Testis (tissue), 3 donors: ENCODE data around the gene PKNOX2. TPM values are rescaled to one million over a fixed set of nuclear protein-coding genes. Genes with fewer than 3 reads are reported as not detected.

Source experiments
- DNase-seq: peaks from one replicate; pipeline ENCODE4 v3.0.0-alpha.2; 2019
- H3K27ac ChIP-seq, 2 donors: fragments of 200-600 bp; sonication (generic); one replicate each; pipeline ENCODE4 v1.5.1; 2019
- H3K27me3 ChIP-seq: fragments of 200-600 bp; sonication (generic); one replicate; pipeline ENCODE4 v1.5.1; 2019
- H3K36me3 ChIP-seq: fragments of 200-600 bp; sonication (generic); one replicate; pipeline ENCODE4 v1.5.1; 2017; ENCODE audit warnings: low read depth; ENCODE audit errors: missing control alignments
- H3K4me1 ChIP-seq: fragments of 200-600 bp; sonication (generic); one replicate; pipeline ENCODE4 v1.5.1; 2019
- H3K4me3 ChIP-seq, 2 donors: fragments of 200-600 bp; sonication (generic); one replicate each; pipeline ENCODE4 v1.5.1; 2017 to 2019
- H3K9me3 ChIP-seq: fragments of 200-600 bp; sonication (generic); one replicate; pipeline ENCODE4 v1.5.1; 2017
- POLR2A ChIP-seq: fragments of 450-650 bp; IDR thresholded peaks from one replicate; pipeline ENCODE4 v1.6.1; 2017; ENCODE audit warnings: antibody characterized with exemption, mild to moderate bottlenecking, moderate library complexity
- WGBS, 2 donors: methylation state at CpG; one replicate each; pipeline ENCODE4 v1.1.5; 2018; 5-methylcytosine and 5-hydroxymethylcytosine counted together
- intact Hi-C: fragments of 100-400 bp; cut with DNase I; formaldehyde crosslinking; loops from one replicate; pipeline ENCODE4 v1.15.1; 2023; ENCODE audit warnings: low total_unique reads
- polyA plus RNA-seq: library from polyadenylated mRNA; stranded (reverse); fragments of 350-450 nt; fragmentation: Illumina TruSeq; extraction: RNeasy Lipid Tissue Mini Kit (QIAGEN cat#74804); gene quantifications from one replicate; pipeline ENCODE4 v1.2.3, GENCODE V29; 2014; ENCODE audit warnings: low read depth, low replicate concordance; ENCODE audit not compliant: insufficient read depth
- total RNA-seq, 2 donors: library from RNA; depleted of rRNA; stranded (reverse); fragments of >200 nt; gene quantifications; one replicate each; pipeline ENCODE4 v1.2.3, GENCODE V29; 2016
- TF ChIP-seq, protein P1 (sequence below), 3 experiments: fragments of 450-650 bp in 2 of 3; fragments of 200-600 bp in 1 of 3; sonication (generic) in 1 of 3; IDR thresholded peaks; one replicate each; pipeline ENCODE4 v1.5.1; 2016 to 2019; ENCODE audit warnings: antibody characterized with exemption in 3 of 3, mild to moderate bottlenecking in 2 of 3, moderate library complexity in 1 of 3

PKNOX2 gene
- total and polyA plus RNA-seq, 3 donors from 2014 or later, result 5.5 to 10.4 (median 7.3) TPM

DNA sequence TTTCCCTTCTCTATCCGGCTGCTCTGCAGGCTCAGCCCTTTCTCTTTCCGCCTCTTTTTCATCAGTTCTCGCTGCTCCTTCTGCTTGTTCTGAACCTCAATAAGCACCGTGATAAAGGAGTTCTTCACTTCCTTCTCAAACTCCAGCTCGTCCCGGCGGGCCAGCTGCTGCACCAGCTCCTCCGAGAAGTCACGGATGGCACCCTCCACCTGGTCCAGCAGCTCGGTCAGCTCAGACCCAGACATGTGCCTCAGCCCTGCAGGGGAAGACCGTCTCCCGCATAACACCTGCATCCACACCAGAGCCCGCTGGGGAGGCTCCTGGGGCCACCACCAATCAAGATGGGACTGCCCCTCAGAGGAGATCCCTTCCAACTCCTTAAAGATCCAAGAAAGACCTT, 291.3 kb downstream of the PKNOX2 start:
- Histone ChIP-seq H3K36me3 (no peaks in the 10 kb centered on the region), H3K4me3 (no peak overlapping the region), H3K27ac (no peak overlapping the region), H3K9me3 (no peaks in the 10 kb centered on the region), H3K27me3 (no peaks in the 10 kb centered on the region), H3K4me1 (peaks cover 22% of the 10 kb centered on the region)
- intact Hi-C loops, result no loop called here
- no peak for DNase-seq
- no peak for TF ChIP-seq POLR2A
- TF ChIP-seq, protein P1, sequence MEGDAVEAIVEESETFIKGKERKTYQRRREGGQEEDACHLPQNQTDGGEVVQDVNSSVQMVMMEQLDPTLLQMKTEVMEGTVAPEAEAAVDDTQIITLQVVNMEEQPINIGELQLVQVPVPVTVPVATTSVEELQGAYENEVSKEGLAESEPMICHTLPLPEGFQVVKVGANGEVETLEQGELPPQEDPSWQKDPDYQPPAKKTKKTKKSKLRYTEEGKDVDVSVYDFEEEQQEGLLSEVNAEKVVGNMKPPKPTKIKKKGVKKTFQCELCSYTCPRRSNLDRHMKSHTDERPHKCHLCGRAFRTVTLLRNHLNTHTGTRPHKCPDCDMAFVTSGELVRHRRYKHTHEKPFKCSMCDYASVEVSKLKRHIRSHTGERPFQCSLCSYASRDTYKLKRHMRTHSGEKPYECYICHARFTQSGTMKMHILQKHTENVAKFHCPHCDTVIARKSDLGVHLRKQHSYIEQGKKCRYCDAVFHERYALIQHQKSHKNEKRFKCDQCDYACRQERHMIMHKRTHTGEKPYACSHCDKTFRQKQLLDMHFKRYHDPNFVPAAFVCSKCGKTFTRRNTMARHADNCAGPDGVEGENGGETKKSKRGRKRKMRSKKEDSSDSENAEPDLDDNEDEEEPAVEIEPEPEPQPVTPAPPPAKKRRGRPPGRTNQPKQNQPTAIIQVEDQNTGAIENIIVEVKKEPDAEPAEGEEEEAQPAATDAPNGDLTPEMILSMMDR (IDR thresholded peaks at IDR 0.05), result no peak
- WGBS, 2 donors, result 90 to 94% methylated on average over 13 of the region's 13 CpGs

DNA sequence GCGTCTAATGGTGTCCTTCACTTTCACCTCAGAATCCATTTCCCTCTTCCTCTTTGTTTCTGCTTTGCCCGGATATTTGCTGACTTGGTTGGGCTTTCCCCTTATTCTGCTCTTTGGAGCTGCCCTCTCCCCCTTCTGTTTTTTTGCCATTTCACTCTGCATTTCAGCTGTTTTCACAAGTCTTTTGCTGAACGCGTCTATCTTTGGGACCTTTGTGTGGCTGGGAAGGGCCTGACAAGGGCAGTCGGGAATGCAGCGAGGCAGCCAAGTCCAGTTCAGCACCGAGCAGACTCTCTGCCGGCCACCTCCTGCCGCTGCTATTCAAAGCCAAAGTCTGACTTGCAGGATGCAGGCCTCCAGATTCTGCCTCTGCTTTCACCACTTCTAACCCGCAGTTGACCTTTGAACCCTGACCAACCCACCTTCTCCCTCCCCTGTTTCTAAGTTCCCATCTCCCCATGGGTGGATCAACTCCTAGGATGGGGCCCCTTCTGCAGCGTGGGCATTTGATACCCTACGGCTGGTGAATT, 293.3 kb downstream of the PKNOX2 start:
- H3K27me3 ChIP-seq, result no peaks in the 10 kb centered on the region
- peak; percentile 56 for DNase-seq
- no peak overlapping the region for H3K27ac ChIP-seq
- H3K9me3 ChIP-seq, result no peaks in the 10 kb centered on the region
- WGBS, 2 donors, result 42 to 52% methylated on average over 12 of the region's 12 CpGs
- intact Hi-C loops, result no loop called here
- no peak overlapping the region for H3K4me3 ChIP-seq
- no peak for TF ChIP-seq POLR2A
- TF ChIP-seq, protein P1 (IDR thresholded peaks at IDR 0.05), result no peak
- no peaks in the 10 kb centered on the region for H3K36me3 ChIP-seq
- peaks cover 7% of the 10 kb centered on the region for H3K4me1 ChIP-seq

DNA sequence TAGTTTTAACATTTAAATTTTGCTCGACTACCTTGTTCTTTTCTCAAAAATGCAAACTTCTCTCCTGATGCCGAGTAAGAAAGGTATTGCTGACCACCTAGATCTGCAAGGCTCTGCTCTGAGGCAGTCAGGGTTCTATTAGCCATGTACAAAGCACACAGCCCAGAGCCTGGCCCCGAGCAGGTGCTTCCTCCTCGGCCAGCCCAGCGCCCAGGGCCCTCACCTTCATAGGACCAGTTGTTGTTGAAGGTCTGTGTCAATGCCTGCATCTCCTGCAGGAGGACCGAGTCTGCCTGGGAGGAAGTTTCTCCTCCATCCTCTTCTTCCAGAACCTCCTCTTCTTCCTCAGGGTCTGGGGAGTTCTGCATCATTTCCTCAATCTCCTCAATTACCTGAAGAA, 295.7 kb downstream of the PKNOX2 start:
- Histone ChIP-seq H3K36me3 (no peaks in the 10 kb centered on the region), H3K9me3 (no peaks in the 10 kb centered on the region), H3K4me3 (no peak overlapping the region), H3K27ac (no peak overlapping the region), H3K27me3 (no peaks in the 10 kb centered on the region), H3K4me1 (peaks cover 4% of the 10 kb centered on the region)
- DNase-seq, result no peak
- intact Hi-C loops, result no loop called here
- no peak for TF ChIP-seq POLR2A
- TF ChIP-seq, protein P1 (IDR thresholded peaks at IDR 0.05), result no peak
- WGBS, 2 donors, result 89 to 90% methylated on average over 6 of the region's 6 CpGs

DNA sequence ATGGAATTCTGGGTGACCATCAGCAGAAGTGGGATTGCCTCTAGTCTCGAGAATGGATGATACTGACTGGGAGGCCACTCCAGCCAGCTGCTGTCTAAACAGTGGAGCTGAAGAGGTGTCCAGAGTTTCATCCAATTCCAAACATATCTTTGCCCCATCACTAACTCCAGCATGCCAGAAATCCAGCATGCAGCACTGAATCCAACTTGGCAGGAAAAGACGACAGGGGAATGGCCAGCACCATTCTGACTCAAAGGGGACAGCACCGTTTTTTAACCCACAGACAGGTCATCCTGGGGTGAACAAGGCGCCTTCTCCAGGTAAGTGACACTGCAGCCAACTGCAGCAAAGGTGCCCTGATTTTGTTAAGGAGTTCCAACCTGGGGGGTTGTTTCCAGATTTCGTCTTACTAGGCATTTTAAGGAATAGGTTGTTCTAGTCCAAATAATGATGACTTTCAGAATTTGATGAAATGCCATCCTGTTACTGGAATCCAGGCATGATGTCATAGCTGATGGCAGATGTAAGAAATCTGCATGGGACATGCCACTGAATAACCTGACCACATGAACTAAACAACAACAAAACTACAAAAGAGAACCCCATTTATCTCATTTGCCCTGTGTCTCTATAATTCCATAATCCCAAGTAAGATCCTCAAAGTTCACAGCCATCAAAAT, 299.2 kb downstream of the PKNOX2 start:
- intact Hi-C loops, result no loop called here
- no peak for TF ChIP-seq POLR2A
- TF ChIP-seq, protein P1 (IDR thresholded peaks at IDR 0.05), result no peak
- Histone ChIP-seq H3K4me3 (no peak overlapping the region), H3K4me1 (no peaks in the 10 kb centered on the region), H3K36me3 (no peaks in the 10 kb centered on the region), H3K27ac (no peak overlapping the region), H3K27me3 (no peaks in the 10 kb centered on the region), H3K9me3 (no peaks in the 10 kb centered on the region)
- DNase-seq, result no peak
- 86 to 92% methylated on average over 4 to 5 of the region's 5 CpGs for WGBS, 2 donors

DNA sequence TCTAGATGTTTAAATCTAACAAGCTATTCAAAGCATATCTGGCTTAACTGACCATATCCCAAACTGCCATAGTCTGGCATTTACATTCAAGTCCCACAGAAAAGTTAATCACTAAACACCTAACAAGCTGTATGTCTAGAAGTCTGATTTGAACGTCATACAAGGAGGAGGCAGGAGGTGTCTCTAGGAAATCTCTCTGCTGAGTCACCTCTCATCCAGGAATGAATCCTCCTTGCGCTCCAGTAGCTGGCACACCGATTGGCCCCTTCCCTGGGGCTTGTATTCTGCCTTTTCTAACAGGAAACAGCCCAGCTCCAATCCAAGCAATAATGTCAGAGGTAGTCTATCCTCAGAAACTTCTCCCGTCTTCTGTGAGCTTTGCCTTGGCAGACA, 299.7 kb downstream of the PKNOX2 start:
- Histone ChIP-seq H3K27ac (no peak overlapping the region), H3K4me3 (no peak overlapping the region), H3K9me3 (no peaks in the 10 kb centered on the region), H3K36me3 (no peaks in the 10 kb centered on the region), H3K4me1 (no peaks in the 10 kb centered on the region), H3K27me3 (no peaks in the 10 kb centered on the region)
- intact Hi-C loops, result no loop called here
- DNase-seq, result no peak
- TF ChIP-seq, protein P1 (IDR thresholded peaks at IDR 0.05), result no peak
- TF ChIP-seq POLR2A, result no peak
- WGBS, 2 donors, result 90 to 92% methylated on average over 4 of the region's 4 CpGs
